CD4-positive, alpha-beta T cell treated with Interleukin-17A for 4 hours (primary cell): ENCODE measurements around the gene SLC25A11.
A peak's percentile ranks its signal among the peaks of the same experiment; 100 is the strongest.
"Not testable (repeated sequence)": the region's sequence is repeated elsewhere in the genome, so short reads cannot be mapped to it uniquely, and the experiment has no call there.

Experiments
- DNase-seq: peaks from one replicate; pipeline ENCODE4 v3.0.0-alpha.2; 2020; ENCODE audit warnings: mixed read lengths

SLC25A11 gene

GRCh38 chr17:4919511-4920047, 20.3 kb downstream of the SLC25A11 start:
- no peak for DNase-seq

GRCh38 chr17:4914551-4914950, 25.3 kb downstream of the SLC25A11 start:
- not testable (repeated sequence) for DNase-seq

- DNase-seq, result no peak
These were observed 25.9 kb downstream of the SLC25A11 start for GRCh38 chr17:4913994-4914393.

- DNase-seq, result peak; percentile 80
These were observed 30.9 kb downstream of the SLC25A11 start for GRCh38 chr17:4908711-4909496.

- peak; percentile 56 for DNase-seq
These were observed 31.5 kb downstream of the SLC25A11 start for GRCh38 chr17:4908301-4908700.

GRCh38 chr17:4906642-4907041, 33.2 kb downstream of the SLC25A11 start:
- DNase-seq, result not testable (repeated sequence)

GRCh38 chr17:4903051-4903818, 36.6 kb downstream of the SLC25A11 start, which contains the start of gene CHRNE:
CHRNE (minus strand) TSS chr17:4903098; CDS start chr17:4903063, 35 bp downstream.
- DNase-seq, result peak; percentile 84

- DNase-seq, result no peak
These were observed 37.3 kb downstream of the SLC25A11 start for GRCh38 chr17:4902540-4902939.

- DNase-seq, result peak; percentile 24
These were observed 38.0 kb downstream of the SLC25A11 start for GRCh38 chr17:4901648-4902344.

GRCh38 chr17:4901108-4901647, 38.7 kb downstream of the SLC25A11 start:
- DNase-seq, result peak; percentile 11

GRCh38 chr17:4900231-4901107, 39.4 kb downstream of the SLC25A11 start:
- peak; percentile 65 for DNase-seq

GRCh38 chr17:4899341-4900230, 40.3 kb downstream of the SLC25A11 start, which contains the start of gene C17orf107:
C17orf107 (plus strand) TSS chr17:4899536; CDS start chr17:4899763, 227 bp downstream.
- DNase-seq, result peak; percentile 93

GRCh38 chr17:4898927-4899326, 40.9 kb downstream of the SLC25A11 start:
- no peak for DNase-seq

- DNase-seq, result no peak
These were observed 41.5 kb downstream of the SLC25A11 start for GRCh38 chr17:4898351-4898750.

GRCh38 chr17:4897785-4898184, 42.1 kb downstream of the SLC25A11 start:
- DNase-seq, result no peak

GRCh38 chr17:4897198-4897687, 42.6 kb downstream of the SLC25A11 start:
- DNase-seq, result no peak

GRCh38 chr17:4896332-4897197, 43.3 kb downstream of the SLC25A11 start:
- DNase-seq, result no peak

GRCh38 chr17:4895657-4896331, 44.1 kb downstream of the SLC25A11 start:
- DNase-seq, result no peak

- no peak for DNase-seq
These were observed 44.7 kb downstream of the SLC25A11 start for GRCh38 chr17:4895121-4895520.
